ENCODE measurements around the gene GALK1. TPM values are rescaled to one million over a fixed set of nuclear protein-coding genes. Genes with fewer than 3 reads are reported as not detected.

GALK1 gene
- total and polyA plus RNA-seq, 9 of the 15 experiments (the other 6 are each of a cell fraction or from before 2014, with no cell fraction given), result 0.45 to 51.6 (median 17.4) TPM

- TF ChIP-seq RFX1 (IDR thresholded peaks at IDR 0.05) (no peak), PTRF (tag; IDR thresholded peaks at IDR 0.05) (no peak), MEF2D (tag; conservative IDR thresholded peaks at IDR 0.05; ENCODE audit: low read depth) (no peak), PCBP2 (IDR thresholded peaks at IDR 0.05; ENCODE audit: low read depth, low read length, poor library complexity, severe bottlenecking) (peak; percentile 99), PURB (CRISPR knock-in tag; IDR thresholded peaks at IDR 0.05; ENCODE audit: low read depth) (no peak), RBM39 (optimal IDR thresholded peaks at IDR 0.05; ENCODE audit: low read depth, low read length) (peak; percentile 94), MCM5 (IDR thresholded peaks at IDR 0.05; ENCODE audit: low read depth) (no peak), ZNF785 (CRISPR knock-in tag; IDR thresholded peaks at IDR 0.05) (no peak), ZNF778 (CRISPR knock-in tag; IDR thresholded peaks at IDR 0.05) (no peak), PHF20 (IDR thresholded peaks at IDR 0.05; ENCODE audit: partially characterized antibody) (peak; percentile 72), RBM25 (IDR thresholded peaks at IDR 0.05; ENCODE audit: low read depth, low read length, severe bottlenecking) (peak; percentile 91), PHB (CRISPR knock-in tag; IDR thresholded peaks at IDR 0.05) (peak; percentile 96), KHSRP (IDR thresholded peaks at IDR 0.05) (no peak), AFF1 (IDR thresholded peaks at IDR 0.05; ENCODE audit: low read depth in 1 of 2, partially characterized antibody in 2 of 2) (peak in 1 of 2 experiments; percentile 89), ZNF347 (CRISPR knock-in tag; IDR thresholded peaks at IDR 0.05; ENCODE audit: low read depth) (no peak), PYGO2 (tag; IDR thresholded peaks at IDR 0.05) (no peak), PPARD (CRISPR knock-in tag; IDR thresholded peaks at IDR 0.05) (no peak), HNRNPL (IDR thresholded peaks at IDR 0.05; ENCODE audit: low read depth, low read length) (peak; percentile 98), ZNF239 (CRISPR knock-in tag; IDR thresholded peaks at IDR 0.05) (no peak)
- TF ChIP-seq, protein P1, sequence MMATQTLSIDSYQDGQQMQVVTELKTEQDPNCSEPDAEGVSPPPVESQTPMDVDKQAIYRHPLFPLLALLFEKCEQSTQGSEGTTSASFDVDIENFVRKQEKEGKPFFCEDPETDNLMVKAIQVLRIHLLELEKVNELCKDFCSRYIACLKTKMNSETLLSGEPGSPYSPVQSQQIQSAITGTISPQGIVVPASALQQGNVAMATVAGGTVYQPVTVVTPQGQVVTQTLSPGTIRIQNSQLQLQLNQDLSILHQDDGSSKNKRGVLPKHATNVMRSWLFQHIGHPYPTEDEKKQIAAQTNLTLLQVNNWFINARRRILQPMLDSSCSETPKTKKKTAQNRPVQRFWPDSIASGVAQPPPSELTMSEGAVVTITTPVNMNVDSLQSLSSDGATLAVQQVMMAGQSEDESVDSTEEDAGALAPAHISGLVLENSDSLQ (IDR thresholded peaks at IDR 0.05), result peak; percentile 89
- TF ChIP-seq, protein P2, sequence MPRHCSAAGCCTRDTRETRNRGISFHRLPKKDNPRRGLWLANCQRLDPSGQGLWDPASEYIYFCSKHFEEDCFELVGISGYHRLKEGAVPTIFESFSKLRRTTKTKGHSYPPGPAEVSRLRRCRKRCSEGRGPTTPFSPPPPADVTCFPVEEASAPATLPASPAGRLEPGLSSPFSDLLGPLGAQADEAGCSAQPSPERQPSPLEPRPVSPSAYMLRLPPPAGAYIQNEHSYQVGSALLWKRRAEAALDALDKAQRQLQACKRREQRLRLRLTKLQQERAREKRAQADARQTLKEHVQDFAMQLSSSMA (CRISPR knock-in tag; IDR thresholded peaks at IDR 0.05), result peak; percentile 88
- TF ChIP-seq, protein P3, sequence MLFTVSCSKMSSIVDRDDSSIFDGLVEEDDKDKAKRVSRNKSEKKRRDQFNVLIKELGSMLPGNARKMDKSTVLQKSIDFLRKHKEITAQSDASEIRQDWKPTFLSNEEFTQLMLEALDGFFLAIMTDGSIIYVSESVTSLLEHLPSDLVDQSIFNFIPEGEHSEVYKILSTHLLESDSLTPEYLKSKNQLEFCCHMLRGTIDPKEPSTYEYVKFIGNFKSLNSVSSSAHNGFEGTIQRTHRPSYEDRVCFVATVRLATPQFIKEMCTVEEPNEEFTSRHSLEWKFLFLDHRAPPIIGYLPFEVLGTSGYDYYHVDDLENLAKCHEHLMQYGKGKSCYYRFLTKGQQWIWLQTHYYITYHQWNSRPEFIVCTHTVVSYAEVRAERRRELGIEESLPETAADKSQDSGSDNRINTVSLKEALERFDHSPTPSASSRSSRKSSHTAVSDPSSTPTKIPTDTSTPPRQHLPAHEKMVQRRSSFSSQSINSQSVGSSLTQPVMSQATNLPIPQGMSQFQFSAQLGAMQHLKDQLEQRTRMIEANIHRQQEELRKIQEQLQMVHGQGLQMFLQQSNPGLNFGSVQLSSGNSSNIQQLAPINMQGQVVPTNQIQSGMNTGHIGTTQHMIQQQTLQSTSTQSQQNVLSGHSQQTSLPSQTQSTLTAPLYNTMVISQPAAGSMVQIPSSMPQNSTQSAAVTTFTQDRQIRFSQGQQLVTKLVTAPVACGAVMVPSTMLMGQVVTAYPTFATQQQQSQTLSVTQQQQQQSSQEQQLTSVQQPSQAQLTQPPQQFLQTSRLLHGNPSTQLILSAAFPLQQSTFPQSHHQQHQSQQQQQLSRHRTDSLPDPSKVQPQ (CRISPR knock-in tag; IDR thresholded peaks at IDR 0.05; ENCODE audit: borderline replicate concordance), result no peak
Observed at GRCh38 chr17:75779250-75779986, 14.4 kb upstream of the GALK1 start (continued).

Measured in K562 (cell line).